Upper lobe of left lung (tissue), 6 donors: ENCODE measurements around the gene NMU. TPM values are rescaled to one million over a fixed set of nuclear protein-coding genes. Genes with fewer than 3 reads are reported as not detected.

Experiments
- ATAC-seq, 2 donors: fragments of 200-7000 bp; cut with Tn5 transposase; one replicate each; pipeline ENCODE4 v1.9.1; 2022; ENCODE audit warnings: mild to moderate bottlenecking in 2 of 2, moderate library complexity in 2 of 2; ENCODE audit not compliant: low FRiP score in 2 of 2
- DNase-seq, 2 donors: peaks; one replicate each; pipeline ENCODE4 v3.0.0-alpha.2; 2019 to 2020
- H3K27ac ChIP-seq, 4 donors: fragments of 200-600 bp; sonication (generic); one replicate each; pipeline ENCODE4 v1.5.1; 2016 to 2019
- H3K27me3 ChIP-seq, 4 donors: fragments of 200-600 bp; sonication (generic); one replicate each; pipeline ENCODE4 v1.5.1; 2017 to 2019
- H3K36me3 ChIP-seq, 4 donors: fragments of 200-600 bp; sonication (generic); one replicate each; pipeline ENCODE4 v1.5.1; 2016 to 2019
- H3K4me1 ChIP-seq, 4 donors: fragments of 200-600 bp; sonication (generic); one replicate each; pipeline ENCODE4 v1.5.1; 2018 to 2019
- H3K4me3 ChIP-seq, 4 donors: fragments of 200-600 bp; sonication (generic); one replicate each; pipeline ENCODE4 v1.5.1; 2017 to 2019; ENCODE audit warnings: mild to moderate bottlenecking in 2 of 4, moderate library complexity in 1 of 4
- H3K9me3 ChIP-seq, 4 donors: fragments of 200-600 bp; sonication (generic); one replicate each; pipeline ENCODE4 v1.5.1; 2018 to 2019
- CTCF ChIP-seq, 6 experiments: fragments of 450-650 bp in 4 of 6; fragments of 200-600 bp in 2 of 6; sonication (generic) in 2 of 6; IDR thresholded peaks; one replicate each; pipeline ENCODE4 v1.5.1; 2016 to 2019; ENCODE audit warnings: antibody characterized with exemption in 6 of 6
- EP300 ChIP-seq, 4 donors: sonication (generic); formaldehyde crosslinking; IDR thresholded peaks; one replicate each; pipeline ENCODE4 v1.5.1; 2017; ENCODE audit warnings: antibody characterized with exemption in 4 of 4, control low read depth in 2 of 4
- POLR2A ChIP-seq, 4 donors: fragments of 450-650 bp; IDR thresholded peaks; one replicate each; pipeline ENCODE4 v1.5.1; 2016 to 2017; ENCODE audit warnings: antibody characterized with exemption in 4 of 4, mild to moderate bottlenecking in 2 of 4
- POLR2AphosphoS5 ChIP-seq, 2 donors: sonication (generic); formaldehyde crosslinking; IDR thresholded peaks; one replicate each; pipeline ENCODE4 v1.5.1; 2017; ENCODE audit warnings: antibody characterized with exemption in 2 of 2
- WGBS, 2 donors: methylation state at CpG; one replicate each; pipeline ENCODE4 v1.1.5; 2017 to 2018; 5-methylcytosine and 5-hydroxymethylcytosine counted together
- total RNA-seq, 6 donors: library from RNA; depleted of rRNA in 4 of 6; stranded (reverse); fragments of >200 nt in 4 of 6; gene quantifications; one replicate each; pipeline versions ENCODE4 v1.1.0 to v1.2.1, GENCODE V29; 2016 to 2021
- donor health status: DM: no; HTN: no; CAD: no; lungs with moderate emphysema.
- donor health status: DM: no; HTN: yes; CAD: no; lungs with severe emphysema.

The NMU gene
- total RNA-seq, 6 donors from 2014 or later, result 1.6 to 3.2 (median 2.3) TPM; not detected in 3

- Histone ChIP-seq H3K27ac (no peak overlapping the region), H3K36me3 (no peaks in the 10 kb centered on the region), H3K4me3 (no peak overlapping the region), H3K27me3 (no peaks in the 10 kb centered on the region), H3K9me3 (peaks cover 7 to 20% (median 11%) of the 10 kb centered on the region in 4 donors), H3K4me1 (no peaks in the 10 kb centered on the region)
- no peak for TF ChIP-seq POLR2A (IDR thresholded peaks at IDR 0.05)
- no peak for TF ChIP-seq EP300 (IDR thresholded peaks at IDR 0.05)
- no peak for TF ChIP-seq POLR2AphosphoS5 (IDR thresholded peaks at IDR 0.05)
- no peak for TF ChIP-seq CTCF (IDR thresholded peaks at IDR 0.05)
- DNase-seq (no peak), ATAC-seq (no peak)
Observed at GRCh38 chr4:55578341-55579010, 57.6 kb downstream of the NMU start.

- Histone ChIP-seq H3K9me3 (peaks cover 7 to 16% (median 11%) of the 10 kb centered on the region in 4 donors), H3K4me3 (no peak overlapping the region), H3K4me1 (no peaks in the 10 kb centered on the region), H3K36me3 (no peaks in the 10 kb centered on the region), H3K27ac (no peak overlapping the region), H3K27me3 (no peaks in the 10 kb centered on the region)
- DNase-seq, result no peak
- no peak for ATAC-seq
- TF ChIP-seq EP300 (IDR thresholded peaks at IDR 0.05) (no peak), POLR2AphosphoS5 (IDR thresholded peaks at IDR 0.05) (no peak), CTCF (IDR thresholded peaks at IDR 0.05) (no peak), POLR2A (IDR thresholded peaks at IDR 0.05) (no peak)
- WGBS, 2 donors, result 82 to 97% methylated on average over 1 of the region's 1 CpG
Observed at GRCh38 chr4:55575513-55575912, 60.6 kb downstream of the NMU start.

- WGBS, 2 donors, result 83 to 95% methylated on average over 1 of the region's 1 CpG
- no peak overlapping the region for H3K4me3 ChIP-seq
- H3K27me3 ChIP-seq, result no peaks in the 10 kb centered on the region
- DNase-seq, result no peak
- ATAC-seq, result no peak
- no peak for TF ChIP-seq EP300 (IDR thresholded peaks at IDR 0.05)
- no peak for TF ChIP-seq CTCF (IDR thresholded peaks at IDR 0.05)
- H3K4me1 ChIP-seq, result no peaks in the 10 kb centered on the region
- H3K9me3 ChIP-seq, result peaks cover 7 to 16% (median 11%) of the 10 kb centered on the region in 4 donors
- H3K36me3 ChIP-seq, result no peaks in the 10 kb centered on the region
- H3K27ac ChIP-seq, result no peak overlapping the region
Observed at GRCh38 chr4:55574252-55574651, 61.8 kb downstream of the NMU start.

GRCh38 chr4:55571806-55572205 is 64.3 kb downstream of the NMU start:
- no peaks in the 10 kb centered on the region for H3K36me3 ChIP-seq
- H3K4me1 ChIP-seq, result no peaks in the 10 kb centered on the region
- 77 to 80% methylated on average over 3 of the region's 3 CpGs for WGBS, 2 donors
- DNase-seq (no peak), ATAC-seq (peak in 1 of 2 donors; percentile 41)
- peaks cover 7 to 12% (median 10%) of the 10 kb centered on the region in 4 donors for H3K9me3 ChIP-seq
- no peak overlapping the region for H3K27ac ChIP-seq
- H3K4me3 ChIP-seq, result no peak overlapping the region
- TF ChIP-seq POLR2A (IDR thresholded peaks at IDR 0.05), result no peak
- TF ChIP-seq POLR2AphosphoS5 (IDR thresholded peaks at IDR 0.05), result no peak
- TF ChIP-seq CTCF (IDR thresholded peaks at IDR 0.05), result no peak
- no peak for TF ChIP-seq EP300 (IDR thresholded peaks at IDR 0.05)
- H3K27me3 ChIP-seq, result no peaks in the 10 kb centered on the region

GRCh38 chr4:55568905-55569504 is 67.1 kb downstream of the NMU start:
- 78 to 82% methylated on average over 1 of the region's 1 CpG for WGBS, 2 donors
- no peak for ATAC-seq
- no peak for TF ChIP-seq POLR2A (IDR thresholded peaks at IDR 0.05)
- no peak for TF ChIP-seq POLR2AphosphoS5 (IDR thresholded peaks at IDR 0.05)
- Histone ChIP-seq H3K4me3 (no peak overlapping the region), H3K27me3 (no peaks in the 10 kb centered on the region), H3K36me3 (no peaks in the 10 kb centered on the region), H3K9me3 (no peaks in the 10 kb centered on the region), H3K4me1 (no peaks in the 10 kb centered on the region), H3K27ac (no peak overlapping the region)
- DNase-seq, result no peak
